HG02678 (cell line): ENCODE measurements around the gene RAB39A.

Source experiments
- ATAC-seq: cut with Tn5 transposase; IDR thresholded peaks from one replicate; pipeline ENCODE4 v1.9.1; 2021; ENCODE audit warnings: mild to moderate bottlenecking, moderate library complexity; ENCODE audit not compliant: unreplicated experiment

The RAB39A gene

GRCh38 chr11:107961480-107961879 is 33.2 kb downstream of the RAB39A start:
- ATAC-seq, result no peak

GRCh38 chr11:107962181-107962580 is 33.9 kb downstream of the RAB39A start:
- no peak for ATAC-seq

- ATAC-seq, result no peak
Observed at GRCh38 chr11:107963091-107963490, 34.8 kb downstream of the RAB39A start.

- ATAC-seq, result no peak
Observed at GRCh38 chr11:107969219-107969618, 41.0 kb downstream of the RAB39A start.

- ATAC-seq, result no peak
Observed at GRCh38 chr11:107970049-107970448, 41.8 kb downstream of the RAB39A start.

- no peak for ATAC-seq
Observed at GRCh38 chr11:107973641-107974040, 45.4 kb downstream of the RAB39A start.

- no peak for ATAC-seq
Observed at GRCh38 chr11:107988397-107989158, 60.3 kb downstream of the RAB39A start.

- ATAC-seq, result no peak
Observed at GRCh38 chr11:107991868-107992414, 63.7 kb downstream of the RAB39A start.

GRCh38 chr11:107996006-107996776 is 67.9 kb downstream of the RAB39A start:
- no peak for ATAC-seq

GRCh38 chr11:107998761-107999160 is 70.5 kb downstream of the RAB39A start:
- ATAC-seq, result no peak

- peak; percentile 92 for ATAC-seq
Observed at GRCh38 chr11:107999759-108000455, 71.7 kb downstream of the RAB39A start.

- no peak for ATAC-seq
Observed at GRCh38 chr11:108002476-108002875, 74.2 kb downstream of the RAB39A start.

GRCh38 chr11:108003623-108004022 is 75.4 kb downstream of the RAB39A start:
- ATAC-seq, result no peak

- ATAC-seq, result no peak
Observed at GRCh38 chr11:108007819-108008218, 79.6 kb downstream of the RAB39A start.

- ATAC-seq, result peak; percentile 86
Observed at GRCh38 chr11:108008656-108009496, 80.6 kb downstream of the RAB39A start, which contains the start of gene CUL5. Gene CUL5, plus strand, starts transcription at chr11:108008898. Its CDS starts 451 bp downstream, at chr11:108009349.

- peak; percentile 12 for ATAC-seq
Observed at GRCh38 chr11:108009497-108010370, 81.5 kb downstream of the RAB39A start.

GRCh38 chr11:108012139-108012725 is 84.0 kb downstream of the RAB39A start:
- ATAC-seq, result no peak
